ELR (cell line): ENCODE data around the gene MOB2.

Source experiments
- DNase-seq: peaks from one replicate; pipeline ENCODE4 v3.0.0-alpha.2; 2015; ENCODE audit warnings: low read depth

The MOB2 gene

DNA sequence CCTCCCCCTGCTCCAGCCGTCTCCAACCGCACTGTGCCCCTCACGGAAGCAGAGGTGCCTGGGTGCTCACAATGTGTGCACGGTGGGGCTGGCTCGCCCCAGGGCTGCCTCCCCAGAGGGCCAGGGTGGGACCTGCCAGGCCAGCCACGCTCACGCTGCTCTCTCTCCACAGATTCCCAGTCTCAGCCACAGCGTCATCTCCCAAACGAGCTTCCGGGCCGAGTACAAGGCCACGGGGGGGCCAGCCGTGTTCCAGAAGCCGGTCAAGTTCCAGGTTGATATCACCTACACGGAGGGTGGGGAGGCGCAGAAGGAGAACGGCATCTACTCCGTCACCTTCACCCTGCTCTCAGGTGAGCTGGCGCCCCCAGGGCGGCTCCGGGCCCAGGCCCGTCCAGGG is 30.4 kb downstream of the MOB2 start:
- no peak for DNase-seq

DNA sequence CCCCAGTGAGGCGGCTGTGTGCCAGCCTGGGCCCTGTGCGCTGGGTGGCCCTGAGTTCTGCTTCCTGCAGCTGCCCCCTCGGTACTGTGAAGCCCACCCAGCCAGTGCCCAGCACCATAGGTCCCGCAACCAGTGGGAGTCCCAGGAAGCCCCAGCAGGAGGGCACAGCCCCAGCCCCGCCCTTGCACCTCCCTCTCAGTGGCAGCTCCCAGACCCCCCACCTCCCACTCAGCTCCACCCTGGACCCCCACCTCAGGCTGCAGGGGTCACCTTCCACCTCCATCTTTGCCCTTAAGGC is 30.9 kb downstream of the MOB2 start:
- no peak for DNase-seq

DNA sequence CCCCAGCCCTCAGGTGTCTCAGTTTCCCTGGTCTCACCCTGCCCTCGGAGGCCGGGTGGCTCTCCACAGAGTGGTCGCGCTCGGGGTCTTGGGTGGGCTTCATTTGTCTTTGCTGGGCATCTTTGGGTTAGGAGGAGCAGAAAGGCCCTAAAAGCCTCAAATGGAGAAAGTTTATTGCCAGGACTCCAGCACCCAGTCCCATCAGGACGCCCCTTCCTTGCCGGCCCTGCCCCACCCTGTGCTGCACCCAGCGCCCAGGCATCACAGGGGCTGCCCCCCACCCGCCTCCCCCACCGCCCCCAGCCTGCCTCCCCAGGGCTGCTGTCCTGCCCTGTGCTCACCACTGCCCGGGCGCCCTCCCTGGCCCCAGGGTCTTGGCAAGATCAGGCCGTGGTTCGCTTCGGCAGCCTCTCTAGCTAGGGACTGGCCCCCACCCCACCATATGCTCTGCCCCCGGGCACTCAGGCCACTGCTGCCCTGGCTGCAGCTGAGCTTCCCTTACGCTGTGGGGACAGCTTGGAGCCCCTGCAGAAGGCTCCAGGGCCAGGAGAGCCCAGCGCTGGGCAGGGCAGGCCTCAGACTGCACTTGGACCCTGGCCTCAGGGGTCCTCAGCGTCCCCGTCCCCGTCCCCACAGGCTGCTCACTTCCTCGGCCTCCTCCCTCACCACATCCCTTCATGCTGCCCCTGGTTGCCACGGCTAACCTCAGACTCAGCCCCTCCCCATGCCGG is 31.4 kb downstream of the MOB2 start:
- DNase-seq, result no peak

DNA sequence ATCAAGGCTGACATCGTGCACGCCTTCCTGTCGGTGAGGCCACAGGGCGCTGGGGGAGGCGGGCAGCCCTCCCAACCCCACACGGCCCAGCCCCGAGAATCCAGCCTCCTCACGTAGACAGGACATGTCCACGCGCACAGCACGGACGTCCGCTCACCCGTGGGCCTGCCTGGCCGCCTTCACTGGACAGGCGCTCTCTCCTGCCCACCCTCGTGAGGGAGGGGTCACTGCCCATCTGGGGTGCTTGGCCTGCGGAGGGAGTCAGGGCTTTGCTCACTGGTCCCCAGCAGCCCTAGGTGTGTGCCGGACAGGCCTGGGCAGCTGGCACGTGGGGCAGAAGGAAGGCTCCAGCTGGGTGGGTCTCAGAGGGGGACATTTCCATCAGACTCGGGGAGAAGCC is 32.0 kb downstream of the MOB2 start:
- DNase-seq, result no peak

DNA sequence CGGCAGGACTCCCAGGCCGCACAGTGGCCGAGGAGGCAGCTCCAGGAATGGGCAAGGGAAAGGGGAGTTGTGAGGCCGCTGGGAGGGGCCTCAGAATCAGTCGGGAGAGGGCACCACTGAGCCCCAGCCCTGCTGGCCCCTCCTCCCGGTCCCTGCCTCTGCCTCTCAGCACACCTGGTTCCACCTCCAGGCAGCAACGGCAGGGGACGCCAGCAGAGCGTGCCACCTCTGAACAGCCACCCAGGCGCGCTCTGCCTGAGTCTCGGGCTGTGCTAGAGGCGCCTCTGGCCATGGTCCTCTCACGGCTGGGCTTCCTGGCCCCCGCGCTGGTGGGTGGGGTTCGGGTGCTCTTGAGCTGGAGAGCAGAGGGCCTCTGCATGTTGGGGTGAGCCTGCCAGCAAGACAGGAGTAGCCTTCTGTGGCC is 33.0 kb downstream of the MOB2 start:
- DNase-seq, result peak; percentile 28

GRCh38 chr11:1452744-1453143 is 33.8 kb downstream of the MOB2 start:
- no peak for DNase-seq

DNA sequence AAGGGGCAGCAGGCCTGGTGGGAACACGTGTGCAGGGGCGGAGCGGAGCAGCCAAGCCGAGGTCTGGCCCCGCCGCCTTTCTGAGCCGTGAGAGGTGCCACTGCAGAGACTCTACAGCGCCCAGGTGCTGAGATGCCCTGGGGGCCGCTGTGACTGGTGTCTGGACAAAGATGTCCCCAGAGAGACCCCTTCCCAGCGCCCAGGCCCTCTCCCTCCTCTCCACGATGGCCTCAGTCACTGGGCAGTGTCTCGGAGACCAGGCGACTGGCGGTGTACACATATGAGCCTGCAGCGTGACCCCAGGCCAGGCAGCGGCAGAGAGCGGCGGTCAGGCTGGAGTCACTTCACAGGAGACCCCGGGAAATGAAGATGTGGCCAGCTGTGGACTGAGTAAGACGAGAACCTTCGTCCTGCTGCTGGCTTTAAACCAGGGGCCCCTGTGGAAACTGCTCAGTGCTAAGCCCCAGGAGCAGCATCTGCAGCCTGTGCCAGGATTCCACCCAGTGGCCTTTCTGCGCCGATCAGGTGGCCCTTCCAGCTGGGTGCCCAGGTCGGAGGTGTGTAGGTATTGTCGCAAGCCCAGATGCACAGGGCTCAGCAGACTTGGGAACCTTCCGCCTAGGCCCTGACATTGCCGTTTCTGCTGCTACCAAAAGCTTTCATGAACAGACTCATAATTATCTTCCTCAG is 34.7 kb downstream of the MOB2 start:
- no peak for DNase-seq

DNA sequence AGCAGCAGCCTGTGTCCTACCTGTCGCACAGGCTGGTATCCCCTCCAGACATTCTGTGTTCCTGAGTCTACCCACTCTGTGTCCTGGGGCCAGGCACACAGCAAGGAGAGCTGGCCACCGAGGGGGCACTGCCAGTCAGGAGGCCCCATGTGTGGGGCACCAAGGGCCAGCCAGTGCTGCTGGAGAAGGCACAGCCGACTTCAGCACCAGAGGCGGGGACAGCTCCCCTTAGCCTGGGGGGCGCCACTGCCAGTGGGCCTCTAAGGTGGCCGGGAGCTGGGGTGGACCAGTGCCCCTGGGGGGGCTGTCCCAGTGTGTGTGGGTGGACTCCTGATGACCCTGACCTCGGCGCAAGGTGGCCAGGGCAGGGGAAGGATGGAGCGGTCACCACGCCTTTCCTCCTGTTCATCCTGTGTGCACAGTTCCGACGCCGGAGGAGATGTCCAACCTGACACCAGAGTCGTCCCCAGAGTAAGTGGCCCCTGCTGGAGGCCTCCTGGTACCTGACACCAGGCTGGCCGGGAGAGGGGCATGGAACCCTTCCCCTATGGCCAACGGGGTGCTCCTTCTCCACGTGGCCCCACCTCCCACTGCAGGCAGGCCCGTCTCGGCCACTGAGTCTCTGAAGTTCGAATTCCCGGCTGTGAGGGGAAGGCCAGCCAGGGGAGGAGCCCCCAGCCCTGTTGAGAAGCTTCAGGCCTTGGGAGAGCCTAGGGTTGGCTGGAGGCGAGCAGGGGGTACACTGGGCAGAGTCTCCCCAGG is 35.4 kb downstream of the MOB2 start:
- DNase-seq, result no peak

DNA sequence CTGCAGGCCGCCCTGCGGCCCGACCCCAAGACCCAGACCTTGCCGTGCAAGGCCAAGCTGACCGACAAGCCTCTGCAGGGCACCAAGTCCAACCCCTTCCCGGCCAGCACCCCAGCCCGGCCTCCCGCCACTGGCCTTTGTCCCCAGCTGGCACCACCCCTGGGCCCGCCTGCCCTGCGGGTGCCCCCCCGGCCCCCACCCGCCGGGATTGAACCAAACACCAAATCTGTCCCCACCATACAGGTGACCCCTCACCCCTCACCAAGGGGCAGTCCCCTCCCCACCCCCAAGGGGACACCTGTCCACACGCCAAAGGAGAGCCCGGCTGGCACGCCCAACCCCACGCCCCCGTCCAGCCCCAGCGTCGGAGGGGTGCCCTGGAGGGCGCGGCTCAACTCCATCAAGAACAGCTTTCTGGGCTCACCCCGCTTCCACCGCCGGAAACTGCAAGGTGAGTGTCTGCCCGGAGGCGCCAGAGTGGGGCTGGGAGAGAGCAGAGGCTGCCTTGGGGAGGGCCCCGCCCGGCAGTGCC is 36.2 kb downstream of the MOB2 start:
- no peak for DNase-seq

DNA sequence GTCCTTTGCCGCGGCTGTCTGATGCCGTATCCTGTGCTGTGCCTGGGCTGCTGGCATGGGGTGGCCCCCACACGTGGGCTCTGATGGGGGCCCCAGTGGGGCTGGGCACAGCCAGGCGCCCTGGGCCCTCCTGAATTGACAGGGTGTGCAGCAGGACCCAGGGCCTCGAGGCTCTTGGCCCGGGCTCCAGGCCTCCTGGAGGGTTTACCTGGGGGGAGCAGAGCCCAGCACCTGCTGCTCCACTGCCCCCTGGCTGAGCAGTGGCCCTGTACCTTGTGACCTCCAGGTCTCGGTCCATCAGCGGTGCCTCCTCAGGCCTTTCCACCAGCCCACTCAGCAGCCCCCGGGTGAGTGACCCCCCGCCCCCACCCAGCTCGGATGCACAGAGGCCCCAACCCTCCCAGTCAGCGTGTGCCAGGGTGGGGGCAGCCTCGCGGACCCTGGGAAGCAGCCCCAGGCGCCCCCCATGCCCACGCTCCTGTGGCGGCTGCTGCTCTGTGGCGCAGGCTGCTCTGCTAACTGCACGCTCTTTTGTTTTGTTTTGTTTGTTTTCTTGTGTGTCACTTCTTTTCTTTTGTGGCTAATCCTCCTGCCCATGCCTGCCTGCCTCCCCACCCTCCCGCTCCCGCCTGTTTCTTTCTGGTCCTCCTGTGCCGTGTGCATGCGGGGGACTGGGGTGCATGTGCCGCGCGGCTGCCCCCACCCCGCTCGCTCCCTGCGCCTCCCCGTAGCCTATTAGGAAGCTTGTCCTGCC is 36.9 kb downstream of the MOB2 start:
- no peak for DNase-seq

DNA sequence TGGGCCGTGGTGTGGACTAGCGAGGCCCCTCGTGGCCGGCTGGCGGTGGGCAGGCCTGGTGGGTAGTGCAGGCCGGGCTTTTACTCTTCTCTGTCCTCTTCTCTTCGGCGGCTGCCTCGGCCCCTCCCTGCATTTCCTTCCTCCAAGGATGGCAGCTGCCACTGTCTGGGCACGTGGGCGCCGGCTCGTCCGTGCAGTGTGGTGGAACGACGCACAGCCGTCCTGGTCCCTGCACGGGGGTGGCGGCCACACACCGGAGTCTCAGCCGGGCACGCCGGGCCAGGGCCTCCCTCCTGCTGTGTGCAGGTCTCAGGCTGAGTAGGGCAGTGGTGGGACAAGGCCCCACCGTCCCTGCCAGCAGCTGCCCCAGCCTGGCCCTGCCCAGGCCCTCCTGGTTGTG is 37.7 kb downstream of the MOB2 start:
- no peak for DNase-seq

DNA sequence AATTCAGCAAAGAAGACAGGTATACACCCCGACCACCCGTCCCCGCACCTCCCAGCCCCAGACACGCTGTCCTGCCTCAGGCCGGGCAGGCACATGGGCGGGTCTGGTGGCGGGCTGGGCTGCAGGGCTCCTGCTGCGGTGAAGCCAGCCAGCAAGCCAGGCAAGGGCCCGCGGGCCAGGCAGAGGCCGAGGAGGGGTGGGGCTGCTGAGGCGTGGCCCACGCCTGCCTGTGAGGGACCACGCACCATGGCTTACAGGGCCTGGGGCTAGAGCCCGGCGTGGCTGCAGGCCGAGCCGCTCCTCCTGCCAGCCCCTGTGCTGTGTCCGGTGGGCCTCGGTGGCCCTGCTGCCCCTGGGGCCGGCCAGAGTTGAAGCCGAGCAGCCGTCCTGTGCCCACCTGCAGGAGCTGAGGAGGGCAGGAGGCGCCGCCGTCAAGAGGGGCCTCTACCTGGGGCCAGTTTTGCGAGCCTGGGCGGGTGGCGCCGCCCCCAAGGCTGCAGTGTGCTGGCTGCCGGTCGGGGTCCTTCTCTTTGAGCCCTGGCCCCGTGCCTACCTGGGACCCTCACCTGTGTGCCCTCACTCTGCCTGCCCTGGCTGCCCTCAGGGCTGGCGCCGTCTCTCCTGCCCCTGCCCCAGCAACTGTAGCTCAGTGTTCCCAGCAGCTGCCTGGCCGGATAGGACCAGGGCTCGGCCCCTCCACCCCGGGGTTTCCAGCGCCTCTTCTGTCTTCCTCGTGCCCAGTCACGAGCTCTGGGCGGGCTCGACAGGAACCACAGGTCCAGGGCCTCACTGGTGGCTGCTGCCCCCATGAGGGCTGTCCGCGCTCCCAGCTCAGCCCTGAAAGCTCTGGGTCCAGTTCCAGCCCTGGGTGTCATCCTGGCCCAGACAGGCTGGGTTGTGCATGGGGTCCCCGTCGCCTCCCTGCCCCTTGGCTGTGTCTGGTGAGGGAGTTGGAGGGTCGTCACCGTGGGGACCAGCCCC is 38.4 kb downstream of the MOB2 start:
- no peak for DNase-seq

GRCh38 chr11:1446623-1447022 is 40.0 kb downstream of the MOB2 start:
- no peak for DNase-seq

DNA sequence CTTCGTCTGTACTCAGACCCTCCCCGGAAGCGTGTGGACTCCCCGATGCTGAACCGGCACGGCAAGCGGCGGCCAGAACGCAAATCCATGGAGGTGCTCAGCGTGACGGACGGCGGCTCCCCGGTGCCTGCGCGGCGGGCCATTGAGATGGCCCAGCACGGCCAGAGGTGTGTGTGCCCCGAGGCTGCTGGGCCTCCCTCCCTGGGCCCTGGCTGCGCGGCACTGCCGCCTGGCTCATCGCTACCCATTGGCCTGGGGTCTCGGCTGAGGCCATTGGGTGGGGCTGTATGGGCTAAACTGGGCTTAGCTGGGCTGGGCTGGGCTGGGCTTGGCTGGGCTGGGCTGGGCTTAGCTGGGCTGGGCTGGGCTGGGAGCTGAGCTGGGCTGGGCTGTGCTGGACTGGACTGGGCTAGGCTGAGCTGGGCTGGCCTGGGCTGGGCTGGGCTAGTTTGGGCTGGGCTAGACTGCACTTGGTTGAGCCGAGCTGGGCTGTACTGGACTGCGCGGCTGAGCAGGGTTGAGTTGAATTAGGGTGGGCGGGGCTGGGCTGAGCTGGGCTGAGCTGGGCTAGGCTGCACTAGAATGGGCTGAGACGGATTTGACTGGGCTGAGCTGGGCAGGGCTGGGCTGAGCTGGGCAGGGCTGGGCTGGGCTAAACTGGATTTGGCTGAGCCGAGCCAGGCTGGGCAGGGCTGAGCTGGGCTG is 40.7 kb downstream of the MOB2 start:
- DNase-seq, result no peak

DNA sequence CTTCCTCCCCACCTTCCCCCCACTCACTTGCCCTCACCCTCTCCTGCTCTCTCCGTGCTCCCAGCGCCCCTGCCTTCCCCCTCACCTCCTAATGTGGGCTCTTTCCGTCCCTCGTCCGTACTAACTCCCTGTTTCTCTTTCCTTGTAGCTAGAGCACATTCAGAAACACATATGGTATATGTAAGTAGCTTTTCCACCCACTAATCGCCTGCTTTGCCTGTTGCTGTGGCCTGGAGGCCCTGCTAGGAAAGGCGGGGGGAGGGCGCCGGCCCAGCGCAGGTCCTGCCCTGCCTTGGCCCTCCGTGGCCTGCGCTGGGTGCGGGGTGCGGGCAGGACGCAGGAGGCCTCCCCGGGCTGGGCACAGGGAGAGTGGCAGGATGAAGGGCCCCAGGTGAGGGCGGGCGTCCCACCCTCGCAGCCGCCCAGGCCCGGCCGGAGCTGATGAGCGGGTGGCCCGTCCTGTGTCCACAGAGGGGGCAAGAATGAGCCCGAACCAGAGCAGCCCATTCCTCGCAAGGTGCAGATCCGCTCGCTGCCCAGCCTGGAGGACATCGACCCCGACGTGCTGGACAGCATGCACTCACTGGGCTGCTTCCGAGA is 41.7 kb downstream of the MOB2 start:
- DNase-seq, result no peak

- DNase-seq, result no peak
Observed at GRCh38 chr11:1444321-1444720, 42.3 kb downstream of the MOB2 start.

DNA sequence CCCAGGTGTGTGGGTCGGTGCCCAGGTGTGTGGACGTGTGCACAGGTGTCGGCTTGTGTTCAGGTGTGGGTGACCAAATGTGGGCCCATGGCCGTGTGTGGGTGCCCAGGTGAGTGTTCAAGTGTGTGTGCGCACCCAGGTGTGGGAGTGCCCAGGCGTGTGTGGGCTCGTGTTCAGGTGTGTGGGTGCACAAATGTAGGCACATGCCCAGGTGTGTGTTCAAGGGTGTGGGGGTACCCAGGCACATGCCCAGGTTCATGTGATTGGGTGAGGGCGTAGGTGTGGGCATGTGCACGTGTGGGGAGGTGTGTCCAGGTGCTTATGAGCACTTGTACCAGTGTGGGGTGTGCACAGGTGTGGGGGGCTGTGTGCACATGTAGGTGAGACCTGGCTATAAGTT is 42.8 kb downstream of the MOB2 start:
- DNase-seq, result no peak

DNA sequence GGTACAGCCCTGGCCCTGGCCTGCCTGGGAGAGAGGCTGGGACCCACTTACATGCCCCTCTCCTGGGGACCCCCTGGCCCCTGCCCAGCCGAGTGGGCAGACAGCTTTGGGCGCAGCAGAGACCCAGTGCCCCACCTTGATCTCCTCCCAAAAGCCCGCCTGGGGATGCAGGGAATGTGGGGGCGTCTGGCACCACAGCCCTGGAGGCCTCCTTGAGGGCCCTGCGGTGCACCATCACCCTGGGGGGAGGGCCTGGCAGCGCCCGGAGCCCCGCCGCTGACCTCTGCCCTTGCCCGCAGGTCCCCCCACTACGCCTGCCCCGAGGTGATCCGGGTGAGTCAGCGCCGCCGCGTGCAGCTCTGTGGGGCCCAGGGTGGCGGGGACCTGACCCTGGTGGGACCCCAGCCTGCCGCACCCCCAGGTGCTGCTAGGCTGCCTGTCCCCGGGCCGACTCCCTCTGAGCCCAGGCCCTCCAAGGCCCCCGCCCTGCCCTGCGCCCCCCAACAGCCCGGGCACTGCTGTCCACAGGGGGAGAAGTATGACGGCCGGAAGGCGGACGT is 43.7 kb downstream of the MOB2 start:
- no peak for DNase-seq

GRCh38 chr11:1442163-1442562 is 44.4 kb downstream of the MOB2 start:
- no peak for DNase-seq

DNA sequence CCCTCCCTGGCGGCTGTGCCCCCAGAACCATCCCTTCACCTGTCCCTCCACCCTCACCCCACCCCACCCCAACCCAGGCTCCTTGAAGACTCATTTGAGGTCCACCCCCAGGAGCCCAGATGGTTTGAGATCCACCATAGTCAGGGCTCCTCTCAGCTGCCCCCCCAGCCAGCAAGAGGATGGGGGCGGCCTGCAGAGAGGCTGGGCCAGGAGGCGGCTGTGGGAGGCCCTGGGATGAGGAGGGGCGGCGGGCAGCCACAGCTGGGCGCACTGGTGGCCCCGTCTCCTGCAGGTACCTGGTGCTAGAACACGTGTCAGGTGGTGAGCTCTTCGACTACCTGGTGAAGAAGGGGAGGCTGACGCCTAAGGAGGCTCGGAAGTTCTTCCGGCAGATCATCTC is 46.1 kb downstream of the MOB2 start:
- no peak for DNase-seq
